SJCRH30 (cell line): Measurements from ENCODE around the gene RPS5. TPM values are rescaled to one million over a fixed set of nuclear protein-coding genes. Genes with fewer than 3 reads are reported as not detected.
"Not testable (repeated sequence)": the region's sequence is repeated elsewhere in the genome, so short reads cannot be mapped to it uniquely, and the experiment has no call there.

Experiments
- DNase-seq, 2 experiments: peaks; one replicate each; pipeline ENCODE4 v3.0.0-alpha.2; 2015 to 2020
- H3K27ac ChIP-seq: fragments of 250-450 bp; sonication (Bioruptor Pico); 2 replicates; pipeline ENCODE4 v1.5.1; 2020; ENCODE audit warnings: mild to moderate bottlenecking, moderate library complexity
- H3K27me3 ChIP-seq: fragments of 250-450 bp; sonication (Bioruptor Pico); 2 replicates; pipeline ENCODE4 v1.5.1; 2020; ENCODE audit warnings: mild to moderate bottlenecking, moderate library complexity
- H3K36me3 ChIP-seq: fragments of 250-450 bp; sonication (Bioruptor Pico); 2 replicates; pipeline ENCODE4 v1.5.1; 2020; ENCODE audit warnings: mild to moderate bottlenecking, moderate library complexity
- H3K4me1 ChIP-seq: fragments of 250-450 bp; sonication (Bioruptor Pico); 2 replicates; pipeline ENCODE4 v1.5.1; 2020; ENCODE audit warnings: mild to moderate bottlenecking, moderate library complexity
- H3K4me3 ChIP-seq: fragments of 250-450 bp; sonication (Bioruptor Pico); 2 replicates; pipeline ENCODE4 v1.5.1; 2020; ENCODE audit warnings: mild to moderate bottlenecking, moderate library complexity
- H3K9me3 ChIP-seq: fragments of 250-450 bp; sonication (Bioruptor Pico); replicated peaks from 2 replicates; pipeline ENCODE4 v1.5.1; 2020; ENCODE audit warnings: mild to moderate bottlenecking, moderate library complexity
- total RNA-seq: library from RNA; depleted of rRNA; stranded (reverse); fragments of >200 nt; shearing (Covaris generic); gene quantifications from 2 replicates; pipeline ENCODE4 v1.2.3, GENCODE V29; 2014

Gene RPS5
- total RNA-seq, 1 experiment from 2014 or later = 1,942 TPM

GRCh38 chr19:58372311-58373133 lies 14.5 kb upstream of the RPS5 start:
- Histone ChIP-seq H3K36me3 (no peaks in the 10 kb centered on the region), H3K4me1 (no peaks in the 10 kb centered on the region), H3K27ac (no peak overlapping the region), H3K9me3 (no peaks in the 10 kb centered on the region), H3K27me3 (no peaks in the 10 kb centered on the region), H3K4me3 (no peak overlapping the region)
- DNase-seq = no peak

DNA sequence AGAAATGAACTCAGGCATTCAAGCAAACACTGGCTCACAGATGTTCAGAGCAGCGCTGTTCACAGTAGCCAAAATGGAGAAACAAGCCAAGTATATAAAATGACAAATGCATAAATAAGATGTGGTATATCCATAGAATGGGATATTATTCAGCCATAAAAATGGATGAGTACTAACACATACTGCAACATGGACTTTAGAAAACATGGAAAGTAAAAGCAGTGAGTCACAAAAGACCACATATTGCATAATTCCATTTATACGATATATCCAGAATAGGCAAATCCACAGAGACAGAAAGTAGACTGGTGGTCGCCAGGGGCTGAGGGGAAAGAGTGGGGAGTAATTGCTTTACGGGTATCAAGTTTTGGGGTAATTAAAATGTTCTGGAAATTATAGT lies 12.9 kb upstream of the RPS5 start:
- no peak for DNase-seq
- no peaks in the 10 kb centered on the region for H3K36me3 ChIP-seq
- no peaks in the 10 kb centered on the region for H3K4me1 ChIP-seq

GRCh38 chr19:58376724-58377123 lies 10.3 kb upstream of the RPS5 start:
- DNase-seq, H3K4me1 ChIP-seq, H3K9me3 ChIP-seq, H3K36me3 ChIP-seq, H3K27me3 ChIP-seq, H3K4me3 ChIP-seq, H3K27ac ChIP-seq: not testable (repeated sequence)

More for the DNA sequence above, 12.9 kb upstream of the RPS5 start:
- no peak overlapping the region for H3K4me3 ChIP-seq
- H3K9me3 ChIP-seq = no peaks in the 10 kb centered on the region
- no peak overlapping the region for H3K27ac ChIP-seq
- H3K27me3 ChIP-seq = no peaks in the 10 kb centered on the region

- H3K27ac ChIP-seq = no peak overlapping the region
- H3K36me3 ChIP-seq = no peaks in the 10 kb centered on the region
- no peaks in the 10 kb centered on the region for H3K9me3 ChIP-seq
- no peak for DNase-seq
- H3K4me1 ChIP-seq = no peaks in the 10 kb centered on the region
- H3K27me3 ChIP-seq = no peaks in the 10 kb centered on the region
- H3K4me3 ChIP-seq = no peak overlapping the region
Measured at GRCh38 chr19:58379246-58379645, 7.8 kb upstream of the RPS5 start.

DNA sequence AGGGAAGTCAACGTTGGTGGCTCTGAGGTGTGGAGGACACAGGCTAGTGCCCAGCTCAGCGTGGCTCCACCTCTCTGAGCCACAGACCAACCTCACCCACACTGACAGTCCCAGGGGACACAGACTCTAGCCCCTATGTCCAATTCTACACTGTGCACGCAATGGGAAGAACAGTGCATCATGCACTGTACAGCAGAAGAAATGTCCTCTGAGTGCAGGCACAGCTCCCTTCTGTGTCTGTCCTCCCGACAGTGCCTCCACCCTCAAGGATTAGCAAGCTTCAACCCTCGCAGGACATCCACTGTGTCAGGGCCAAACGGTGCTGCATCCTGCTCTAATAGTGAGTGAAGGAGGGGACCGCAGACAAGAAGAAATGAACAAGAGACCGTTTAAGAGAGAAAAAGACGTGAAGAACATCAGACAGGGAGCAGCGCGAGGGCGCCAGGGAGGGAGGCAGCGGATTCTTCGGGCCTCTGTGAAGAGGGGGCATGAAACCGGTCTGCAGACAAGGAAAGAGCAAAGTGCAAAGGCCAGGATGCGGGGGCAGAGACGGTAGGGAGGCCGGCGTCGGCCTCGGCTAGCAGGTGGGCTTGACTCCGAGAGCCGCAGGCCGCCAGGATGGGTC lies 6.9 kb upstream of the RPS5 start:
- no peak for DNase-seq
- peak overlapping the region; percentile 86 for H3K4me3 ChIP-seq
- H3K27ac ChIP-seq = peak overlapping the region; percentile 89
- H3K27me3 ChIP-seq = no peaks in the 10 kb centered on the region
- no peaks in the 10 kb centered on the region for H3K9me3 ChIP-seq
- H3K36me3 ChIP-seq = no peaks in the 10 kb centered on the region
- no peaks in the 10 kb centered on the region for H3K4me1 ChIP-seq

DNA sequence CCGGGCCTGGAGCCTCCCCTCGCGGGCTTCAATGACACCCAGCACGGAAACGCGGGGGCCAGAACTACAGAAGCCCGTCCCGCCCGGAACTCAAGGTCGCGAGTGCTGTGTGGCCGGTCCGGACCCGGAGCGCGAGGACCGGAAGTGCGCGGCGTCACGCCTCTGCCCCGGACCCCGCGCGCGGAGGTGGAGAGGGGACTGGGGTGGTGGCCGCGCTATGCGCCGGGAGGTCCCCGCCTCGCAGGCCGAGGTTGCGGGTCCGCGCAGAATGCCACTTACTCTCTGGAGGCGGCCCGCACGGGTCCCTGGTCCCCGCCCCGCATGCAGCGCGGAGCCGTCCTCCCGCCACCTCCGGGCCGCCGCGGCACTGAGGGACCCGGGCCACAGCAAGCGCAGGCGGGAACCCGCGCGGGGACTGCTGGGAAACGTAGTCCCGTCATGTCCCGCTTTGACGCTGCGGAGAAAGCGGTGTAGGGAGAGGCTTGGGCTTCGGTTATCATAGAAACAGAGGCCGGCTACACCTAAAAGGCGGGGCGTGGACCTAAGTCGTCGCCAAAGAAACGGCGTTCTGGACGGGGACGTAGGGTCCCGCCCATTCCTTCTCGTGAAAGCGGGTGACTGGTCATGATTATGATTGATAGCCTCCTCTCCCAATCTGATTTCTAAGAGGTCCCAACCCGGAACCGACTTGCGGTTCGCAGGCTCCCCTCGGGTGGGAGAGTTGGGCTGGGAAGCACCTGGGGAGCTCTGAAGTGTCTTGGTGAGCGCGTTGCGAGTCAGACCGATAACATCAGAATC lies 6.2 kb upstream of the RPS5 start, which contains the start of gene ZNF837:
Gene ZNF837, minus strand, starts transcription at position 369 of the 798 bp plus-strand sequence. CDS start 11,698 bp downstream, outside the sequence.
- no peaks in the 10 kb centered on the region for H3K27me3 ChIP-seq
- H3K27ac ChIP-seq = peak within 1 kb of the TSS; percentile 89
- DNase-seq = peak; percentile 99 to 100
- no peaks in the 10 kb centered on the region for H3K36me3 ChIP-seq
- peak within 1 kb of the TSS; percentile 86 for H3K4me3 ChIP-seq
- H3K9me3 ChIP-seq = no peaks in the 10 kb centered on the region
- no peaks in the 10 kb centered on the region; the same call in 1 of the 2 replicates for H3K4me1 ChIP-seq

DNA sequence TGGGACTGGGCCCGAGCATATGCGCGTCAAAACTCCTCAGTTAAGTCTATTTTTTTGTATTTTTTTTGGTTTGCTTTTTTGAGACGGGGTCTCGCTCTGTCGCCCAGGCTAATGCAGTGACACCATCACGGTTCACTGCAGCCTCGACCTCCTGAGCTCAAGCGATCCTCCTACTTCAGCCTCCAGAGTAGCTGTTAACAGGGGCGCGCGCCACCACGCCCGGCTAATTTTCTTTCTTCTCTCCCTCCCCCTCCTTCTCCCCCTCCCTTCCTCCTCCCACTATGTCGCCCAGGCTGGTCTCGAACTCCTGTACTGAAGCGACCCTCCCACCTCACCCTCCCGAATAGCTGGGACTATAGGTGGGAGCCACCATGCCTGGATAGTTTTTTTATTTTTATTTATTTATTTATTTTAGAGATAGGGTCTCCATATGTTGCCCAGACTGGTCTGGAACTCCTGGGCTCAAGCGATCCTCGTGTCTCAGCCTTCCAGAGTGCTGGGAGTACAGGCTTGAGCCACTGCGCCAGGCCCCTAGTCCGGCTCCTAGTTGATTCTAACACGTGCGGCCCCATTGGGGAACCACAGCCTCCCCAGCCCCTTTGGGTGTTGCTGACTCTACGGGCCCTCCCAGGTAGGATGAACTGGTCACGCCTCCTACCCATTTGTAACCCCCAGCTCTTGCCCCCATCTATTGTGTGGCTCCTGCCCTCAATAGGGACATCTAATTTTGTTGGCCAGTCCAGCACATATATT lies 5.4 kb upstream of the RPS5 start:
- Histone ChIP-seq H3K27ac (no peak overlapping the region), H3K27me3 (no peaks in the 10 kb centered on the region), H3K4me1 (no peaks in the 10 kb centered on the region; the same call in 1 of the 2 replicates), H3K4me3 (peak overlapping the region; percentile 86), H3K9me3 (no peaks in the 10 kb centered on the region), H3K36me3 (no peaks in the 10 kb centered on the region)
- DNase-seq = no peak

GRCh38 chr19:58382997-58383603 lies 4.0 kb upstream of the RPS5 start:
- no peak overlapping the region for H3K4me3 ChIP-seq
- no peak overlapping the region for H3K27ac ChIP-seq
- no peaks in the 10 kb centered on the region for H3K27me3 ChIP-seq
- no peak for DNase-seq
- no peaks in the 10 kb centered on the region for H3K9me3 ChIP-seq
- peaks cover 2% of the 10 kb centered on the region for H3K36me3 ChIP-seq
- peaks cover 2% of the 10 kb centered on the region; the same call in 1 of the 2 replicates for H3K4me1 ChIP-seq

- no peaks in the 10 kb centered on the region for H3K9me3 ChIP-seq
- peaks cover 3% of the 10 kb centered on the region; the same call in 1 of the 2 replicates for H3K4me1 ChIP-seq
- peaks cover 25% of the 10 kb centered on the region for H3K36me3 ChIP-seq
- H3K4me3 ChIP-seq = peak overlapping the region; percentile 80; the same call in 1 of the 2 replicates
- H3K27me3 ChIP-seq = no peaks in the 10 kb centered on the region
- no peak for DNase-seq
- no peak overlapping the region for H3K27ac ChIP-seq
Measured at GRCh38 chr19:58385313-58385890, 1.7 kb upstream of the RPS5 start.

DNA sequence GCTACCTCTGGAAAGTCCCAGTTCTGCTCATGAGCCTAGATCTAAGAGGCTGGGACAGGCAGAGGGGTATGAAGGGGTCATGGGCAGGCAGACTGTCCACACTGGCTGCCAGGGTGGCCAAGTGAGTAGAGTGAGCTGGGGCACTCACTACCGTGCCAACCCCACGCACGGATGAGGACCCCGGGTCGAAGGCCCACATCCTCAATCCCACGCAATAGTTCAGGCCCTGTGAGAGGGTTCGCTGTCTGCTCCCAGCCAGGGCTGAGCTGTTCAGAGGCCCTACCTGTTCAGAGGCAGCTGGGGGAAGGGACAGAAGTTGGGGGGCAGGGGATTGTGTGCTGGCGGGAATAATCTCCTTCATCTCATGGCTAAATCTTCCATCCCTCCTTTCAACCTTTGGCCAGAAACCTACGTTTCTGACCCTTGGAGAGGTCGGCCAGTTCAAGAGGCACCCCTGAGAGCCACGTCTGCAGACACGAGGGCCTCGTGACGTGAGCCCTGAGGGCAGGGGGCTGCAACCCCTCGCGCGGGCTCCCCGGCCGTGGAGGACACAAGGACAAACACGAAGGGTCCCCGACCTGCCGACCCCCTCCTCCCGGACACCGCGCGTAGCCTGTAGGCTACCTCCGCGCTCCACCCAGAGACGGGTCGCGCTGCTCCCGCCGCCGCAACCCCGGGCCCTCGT lies 1.0 kb upstream of the RPS5 start:
- peak overlapping the region; percentile 80 for H3K4me3 ChIP-seq
- peaks cover 3% of the 10 kb centered on the region; the same call in 1 of the 2 replicates for H3K4me1 ChIP-seq
- peaks cover 32% of the 10 kb centered on the region for H3K36me3 ChIP-seq
- no peaks in the 10 kb centered on the region for H3K27me3 ChIP-seq
- H3K9me3 ChIP-seq = no peaks in the 10 kb centered on the region
- no peak for DNase-seq
- peak overlapping the region; percentile 87 for H3K27ac ChIP-seq

- Histone ChIP-seq H3K36me3 (peaks cover 45% of the 10 kb centered on the region), H3K27me3 (no peaks in the 10 kb centered on the region), H3K4me1 (peaks cover 3% of the 10 kb centered on the region; the same call in 1 of the 2 replicates), H3K27ac (peak overlapping the region; percentile 87), H3K4me3 (peak overlapping the region; percentile 80), H3K9me3 (no peaks in the 10 kb centered on the region)
- DNase-seq = peak; percentile 55 to 59
Measured at GRCh38 chr19:58387338-58388174, 487 bp downstream of the RPS5 start.

DNA sequence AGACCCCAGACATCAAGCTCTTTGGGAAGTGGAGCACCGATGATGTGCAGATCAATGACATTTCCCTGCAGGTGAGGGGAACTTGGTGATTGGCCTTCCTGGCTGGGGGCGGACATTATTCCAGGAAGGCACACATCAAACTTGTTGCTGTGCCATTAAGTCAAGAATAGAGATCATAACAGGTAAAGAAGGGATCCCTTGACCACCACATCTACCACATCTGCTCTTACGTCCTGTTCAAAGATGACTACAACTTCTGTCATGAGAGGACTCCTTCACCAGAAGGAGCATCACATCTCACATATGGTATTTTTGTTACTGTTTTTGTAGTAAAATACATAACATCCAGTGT lies 1.1 kb downstream of the RPS5 start:
- no peak for DNase-seq
- H3K27me3 ChIP-seq = no peaks in the 10 kb centered on the region
- peaks cover 51% of the 10 kb centered on the region for H3K36me3 ChIP-seq
- H3K4me3 ChIP-seq = peak overlapping the region; percentile 80
- H3K4me1 ChIP-seq = peaks cover 3% of the 10 kb centered on the region; the same call in 1 of the 2 replicates
- H3K27ac ChIP-seq = peak overlapping the region; percentile 87
- H3K9me3 ChIP-seq = no peaks in the 10 kb centered on the region
